Kidney epithelial cell (primary cell): ENCODE data around the gene RNF41. TPM values are rescaled to one million over a fixed set of nuclear protein-coding genes. Genes with fewer than 3 reads are reported as not detected.
A peak's percentile ranks its signal among the peaks of the same experiment; 100 is the strongest.

Experiments
- DNase-seq: peaks from one replicate; pipeline ENCODE4 v3.0.0-alpha.2; 2010; ENCODE audit warnings: low read depth
- H3K27me3 ChIP-seq: 2 replicates; pipeline ENCODE4 v1.6.0; 2011; ENCODE audit warnings: low read length; ENCODE audit not compliant: control insufficient read depth, insufficient read depth
- H3K36me3 ChIP-seq: 2 replicates; pipeline ENCODE4 v1.5.1; 2011; ENCODE audit warnings: low read length; ENCODE audit not compliant: control insufficient read depth, insufficient read depth
- H3K4me3 ChIP-seq: 2 replicates; pipeline ENCODE4 v1.5.1; 2011; ENCODE audit warnings: low read depth, mild to moderate bottlenecking, control low read depth, low read length
- CTCF ChIP-seq: IDR thresholded peaks from 2 replicates; pipeline ENCODE4 v1.5.1; 2011; ENCODE audit warnings: mild to moderate bottlenecking, moderate library complexity, low read length, control low read depth, inconsistent platforms; ENCODE audit not compliant: insufficient read depth, poor library complexity, severe bottlenecking
- total RNA-seq: library from RNA; depleted of rRNA; stranded (reverse); fragments of >200 nt; gene quantifications from 2 replicates; pipeline ENCODE4 v1.2.3, GENCODE V29; 2015

The RNF41 gene
- total RNA-seq, 1 donor from 2014 or later, result 77.4 TPM

GRCh38 chr12:56152756-56153677 lies 68.7 kb downstream of the RNF41 start:
- Histone ChIP-seq H3K36me3 (peaks cover 2% of the 10 kb centered on the region), H3K27me3 (no peaks in the 10 kb centered on the region), H3K4me3 (peak overlapping the region; percentile 62)
- TF ChIP-seq CTCF, result no peak
- DNase-seq, result no peak

Other genes with a start within 250 kb of the RNF41 start
- 78.2 and 81.0 TPM in 2 replicates for gene RAB5B, start 247.8 kb downstream of the RNF41 start, total RNA-seq
- gene SUOX, start 224.6 kb downstream of the RNF41 start, total RNA-seq, result 12.0 and 18.0 TPM in 2 replicates
- gene IKZF4, start 200.9 kb downstream of the RNF41 start, total RNA-seq, result 5.7 and 5.8 TPM in 2 replicates
- 1,382 and 1,633 TPM in 2 replicates for gene RPS26, start 180.0 kb downstream of the RNF41 start, total RNA-seq
- gene ERBB3, start 141.8 kb downstream of the RNF41 start, total RNA-seq, result 12.3 and 17.3 TPM in 2 replicates
- gene PA2G4, start 117.4 kb downstream of the RNF41 start, total RNA-seq, result 149 and 179 TPM in 2 replicates
- 2,735 and 3,237 TPM in 2 replicates for gene RPL41, start 105.3 kb downstream of the RNF41 start, total RNA-seq
- gene ZC3H10, start 103.7 kb downstream of the RNF41 start, total RNA-seq, result 3.0 and 4.7 TPM in 2 replicates
- gene ESYT1, start 93.7 kb downstream of the RNF41 start, total RNA-seq, result 213 and 309 TPM in 2 replicates
- 95.2 and 107 TPM in 2 replicates for gene MYL6B, start 69.3 kb downstream of the RNF41 start, total RNA-seq
- gene MYL6, start 63.6 kb downstream of the RNF41 start, total RNA-seq, result 1,283 and 1,365 TPM in 2 replicates
- 33.7 and 40.5 TPM in 2 replicates for gene SMARCC2, start 32.4 kb downstream of the RNF41 start, total RNA-seq
- gene NABP2, start 2.4 kb upstream of the RNF41 start, total RNA-seq, result 38.9 and 47.6 TPM in 2 replicates
- 0.08 TPM in 1 of 2 replicates, not detected in the other for gene SLC39A5, start 8.1 kb upstream of the RNF41 start, total RNA-seq
- gene ANKRD52, start 36.5 kb upstream of the RNF41 start, total RNA-seq, result 38.8 and 45.2 TPM in 2 replicates
- gene COQ10A, start 45.0 kb upstream of the RNF41 start, total RNA-seq, result 13.7 and 14.6 TPM in 2 replicates
- 126 and 143 TPM in 2 replicates for gene CS, start 78.4 kb upstream of the RNF41 start, total RNA-seq
- gene CNPY2, start 94.1 kb upstream of the RNF41 start, total RNA-seq, result 134 and 150 TPM in 2 replicates
- gene PAN2, start 112.1 kb upstream of the RNF41 start, total RNA-seq, result 21.6 and 33.4 TPM in 2 replicates
- 30.9 and 33.6 TPM in 2 replicates for gene IL23A, start 117.0 kb upstream of the RNF41 start, total RNA-seq
- gene STAT2, start 138.2 kb upstream of the RNF41 start, total RNA-seq, result 125 and 133 TPM in 2 replicates
- gene APOF, start 140.9 kb upstream of the RNF41 start, total RNA-seq, result not detected in 2 replicates
- 10.3 and 15.5 TPM in 2 replicates for gene TIMELESS, start 227.5 kb upstream of the RNF41 start, total RNA-seq
- not detected in 2 replicates for gene MIP, start 232.7 kb upstream of the RNF41 start, total RNA-seq
- gene SPRYD4, start 246.7 kb upstream of the RNF41 start, total RNA-seq, result 1.0 and 1.1 TPM in 2 replicates